HCT116 (cell line): ENCODE results near the gene ANO6. TPM values are rescaled to one million over a fixed set of nuclear protein-coding genes. Genes with fewer than 3 reads are reported as not detected.

Source experiments
- ATAC-seq: fragments of 200-7000 bp; cut with Tn5 transposase; 2 replicates; pipeline ENCODE4 v1.9.1; 2020; ENCODE audit warnings: mild to moderate bottlenecking, moderate library complexity
- BruUV-seq: library from RNA; stranded (reverse); fragments of 400-500 nt; replicated peaks from 2 replicates; lab custom pipeline; 2021; lab: Mats Ljungman, UMichigan
- CTCF ChIA-PET: fragments of 300-600 bp; sonication (Branson Sonifier 250); formaldehyde crosslinking; loops from one replicate; lab custom pipeline; 2021; ENCODE audit warnings: antibody characterized with exemption; lab: Charles Lee
- POLR2A ChIA-PET: fragments of 300-600, 350-600 bp; sonication (Branson Sonifier 250); formaldehyde crosslinking; loops from one replicate; lab custom pipeline; 2021; ENCODE audit warnings: antibody characterized with exemption; lab: Charles Lee
- RAD21 ChIA-PET, 2 experiments: fragments of 300-600 bp; sonication (Branson Sonifier 250); formaldehyde crosslinking; loops; one replicate each; lab custom pipeline; 2023; ENCODE audit warnings: low total read pairs in 2 of 2; ENCODE audit not compliant: uncharacterized antibody in 2 of 2, unreplicated experiment in 2 of 2, low non-redundant PET in 1 of 2; lab: Charles Lee
- DNase-seq: peaks from one replicate; pipeline ENCODE4 v3.0.0-alpha.2; 2010; ENCODE audit warnings: low read depth, low spot score
- H2AFZ ChIP-seq: fragments of 200-600 bp; shearing (Covaris generic), sonication (generic); 2 replicates; pipeline ENCODE4 v1.6.1; 2017; ENCODE audit warnings: low read depth, mixed run types, mixed read lengths, antibody characterized with exemption, low read length; ENCODE audit not compliant: poor library complexity, severe bottlenecking
- H3K27ac ChIP-seq: 2 replicates; pipeline ENCODE4 v1.5.1; 2012; ENCODE audit warnings: low read depth, low read length
- H3K27me3 ChIP-seq: fragments of 200-600 bp; sonication (generic); 2 replicates; pipeline ENCODE4 v1.6.1; 2016; ENCODE audit warnings: mixed run types, low read length, mixed read lengths; ENCODE audit not compliant: insufficient read depth
- H3K36me3 ChIP-seq, 2 experiments: fragments of 200-500 bp in 1 of 2; fragments of 200-600 bp in 1 of 2; sonication (Bioruptor generic) in 1 of 2; sonication (generic) in 1 of 2; 2 replicates each; pipeline versions ENCODE4 v1.5.1 to v1.6.1; 2014 to 2016; ENCODE audit warnings: low read length in 2 of 2, inconsistent platforms in 1 of 2, mixed read lengths in 1 of 2, mixed run types in 1 of 2; ENCODE audit not compliant: insufficient read depth in 2 of 2, control insufficient read depth in 1 of 2
- H3K4me1 ChIP-seq, 2 experiments: fragments of 200-600 bp in 1 of 2; sonication (generic) in 1 of 2; 2 replicates each; pipeline versions ENCODE4 v1.5.1 to v1.6.1; 2012 to 2017; ENCODE audit warnings: low read length in 2 of 2, inconsistent platforms in 1 of 2, mild to moderate bottlenecking in 1 of 2, mixed read lengths in 1 of 2, mixed run types in 1 of 2, moderate library complexity in 1 of 2; ENCODE audit not compliant: insufficient read depth in 2 of 2, control insufficient read depth in 1 of 2
- H3K4me2 ChIP-seq: fragments of 200-600 bp; sonication (generic); 2 replicates; pipeline ENCODE4 v1.6.1; 2017; ENCODE audit warnings: mixed run types, low read length, mixed read lengths
- H3K4me3 ChIP-seq, 2 experiments: fragments of 200-600 bp in 1 of 2; sonication (generic) in 1 of 2; replicated peaks in 1 of 2; 2 replicates each; pipeline ENCODE4 v1.5.1; 2011 to 2016; ENCODE audit warnings: low read length in 2 of 2, control low read depth in 1 of 2, low read depth in 1 of 2, mild to moderate bottlenecking in 1 of 2, mixed read lengths in 1 of 2, mixed run types in 1 of 2
- H3K79me2 ChIP-seq: fragments of 200-600 bp; sonication (generic); 2 replicates; pipeline ENCODE4 v1.6.1; 2017; ENCODE audit warnings: mild to moderate bottlenecking, mixed run types, low read length, moderate library complexity, mixed read lengths; ENCODE audit not compliant: insufficient read depth
- H3K9ac ChIP-seq: fragments of 200-600 bp; sonication (generic); 2 replicates; pipeline ENCODE4 v1.6.1; 2016; ENCODE audit warnings: low read length, mixed read lengths
- H3K9me2 ChIP-seq: fragments of 200-600 bp; sonication (generic), shearing (Covaris generic); 2 replicates; pipeline ENCODE4 v1.6.1; 2017; ENCODE audit warnings: mixed run types, mild to moderate bottlenecking, moderate library complexity; ENCODE audit not compliant: insufficient read depth
- H3K9me3 ChIP-seq, 2 experiments: fragments of 200-500 bp in 1 of 2; fragments of 200-600 bp in 1 of 2; sonication (Bioruptor generic) in 1 of 2; sonication (generic) in 1 of 2; 2 replicates each; pipeline ENCODE4 v1.6.1; 2014 to 2017; ENCODE audit warnings: low read length in 2 of 2, mixed read lengths in 2 of 2, inconsistent platforms in 1 of 2, low read depth in 1 of 2, mild to moderate bottlenecking in 1 of 2, mixed run types in 1 of 2, moderate library complexity in 1 of 2; ENCODE audit not compliant: control insufficient read depth in 1 of 2, insufficient read depth in 1 of 2
- H4K20me1 ChIP-seq: fragments of 200-600 bp; sonication (generic), shearing (Covaris generic); 2 replicates; pipeline ENCODE4 v1.6.1; 2017; ENCODE audit warnings: mixed run types, mild to moderate bottlenecking, moderate library complexity; ENCODE audit not compliant: insufficient read depth
- ATF3 ChIP-seq: IDR thresholded peaks from 2 replicates; pipeline ENCODE4 v1.6.1; 2012
- CEBPB ChIP-seq: IDR thresholded peaks from 2 replicates; pipeline ENCODE4 v1.6.1; 2012; ENCODE audit warnings: low read depth
- CTCF ChIP-seq, 3 experiments: fragments of 200-600 bp in 1 of 3; sonication (generic) in 1 of 3; IDR thresholded peaks in 2 of 3; conservative IDR thresholded peaks in 1 of 3; 2 replicates each; pipeline ENCODE4 v1.5.1; 2012 to 2017; ENCODE audit warnings: low read depth in 2 of 3, low read length in 2 of 3, antibody characterized with exemption in 1 of 3, borderline replicate concordance in 1 of 3, control low read depth in 1 of 3, mild to moderate bottlenecking in 1 of 3, mixed read lengths in 1 of 3, mixed run types in 1 of 3, moderate library complexity in 1 of 3; ENCODE audit not compliant: insufficient read depth in 1 of 3
- ELF1 ChIP-seq: IDR thresholded peaks from 2 replicates; pipeline ENCODE4 v1.6.1; 2012; ENCODE audit warnings: low read depth, borderline replicate concordance
- EZH2 ChIP-seq: fragments of 200-600 bp; sonication (generic); IDR thresholded peaks from 2 replicates; pipeline ENCODE4 v1.6.1; 2017; ENCODE audit warnings: antibody characterized with exemption, mixed run types
- EZH2phosphoT487 ChIP-seq: fragments of 200-600 bp; IDR thresholded peaks from 2 replicates; pipeline ENCODE4 v1.6.1; 2018; ENCODE audit warnings: antibody characterized with exemption, borderline replicate concordance
- FOSL1 ChIP-seq: IDR thresholded peaks from 2 replicates; pipeline ENCODE4 v1.6.1; 2012; ENCODE audit warnings: low read depth
- POLR2AphosphoS5 ChIP-seq: IDR thresholded peaks from 2 replicates; pipeline ENCODE4 v1.6.1; 2011; ENCODE audit warnings: mild to moderate bottlenecking, low read depth, low read length, moderate library complexity
- SP1 ChIP-seq: IDR thresholded peaks from 2 replicates; pipeline ENCODE4 v1.6.1; 2012; ENCODE audit warnings: low read depth
- TCF7L2 ChIP-seq: IDR thresholded peaks from 2 replicates; pipeline ENCODE4 v1.7.0; 2011; ENCODE audit warnings: borderline replicate concordance, inconsistent platforms; ENCODE audit not compliant: insufficient read depth, insufficient read length; ENCODE audit errors: extremely low read depth
- ZFX ChIP-seq: fragments of 450-650 bp; IDR thresholded peaks from 2 replicates; pipeline ENCODE4 v1.6.1; 2017
- intact Hi-C: fragments of 100-400 bp; cut with micrococcal nuclease; formaldehyde crosslinking; loops from 2 replicates; pipeline ENCODE4 v1.10.0; 2022
- total RNA-seq: library from RNA; stranded (reverse); gene quantifications from one replicate; pipeline ENCODE4 v1.2.1, GENCODE V29; 2021; ENCODE audit not compliant: unreplicated experiment

ANO6 gene
- total RNA-seq, 1 experiment from 2014 or later, result 36.7 TPM

- no peak for ATAC-seq
- ChIA-PET POLR2A (no interaction called here), CTCF (interaction anchor here (1.7 kb wide), 1 partner anchor 98 kb away, joined by 4 read pairs; no protein-coding TSS in a partner anchor), RAD21 (no interaction called here)
- no peak overlapping the region for H2AFZ ChIP-seq
- no TSS peak for BruUV-seq
- H3K9me2 ChIP-seq, result no peaks in the 10 kb centered on the region; the same call in 1 of the 2 replicates
- no peaks in the 10 kb centered on the region for H3K36me3 ChIP-seq
- H3K9ac ChIP-seq, result no peak overlapping the region
- no peaks in the 10 kb centered on the region for H3K79me2 ChIP-seq
- no peak for DNase-seq
- H3K27me3 ChIP-seq, result no peaks in the 10 kb centered on the region
- no peaks in the 10 kb centered on the region for H4K20me1 ChIP-seq
- H3K9me3 ChIP-seq, result no peaks in the 10 kb centered on the region
- H3K4me1 ChIP-seq, result no peaks in the 10 kb centered on the region
- intact Hi-C loops, result no loop called here
- H3K27ac ChIP-seq, result no peak overlapping the region
- no peak overlapping the region for H3K4me3 ChIP-seq
- no peak overlapping the region for H3K4me2 ChIP-seq
- no peak for TF ChIP-seq ZFX
- no peak for TF ChIP-seq CEBPB
- no peak for TF ChIP-seq TCF7L2
- no peak for TF ChIP-seq SP1
- TF ChIP-seq CTCF (IDR thresholded peaks at IDR 0.05 in 2 of 3, conservative IDR thresholded peaks at IDR 0.05 in 1 of 3; ENCODE audit: borderline replicate concordance in 1 of 3, insufficient read depth in 1 of 3, low read depth in 2 of 3, low read length in 2 of 3), result no peak
- no peak for TF ChIP-seq ATF3
- TF ChIP-seq, all 23 proteins: peak for 0
Observed at GRCh38 chr12:45446013-45446412, 230.1 kb downstream of the ANO6 start.

GRCh38 chr12:45458238-45458637 is 242.3 kb downstream of the ANO6 start:
- H3K9me3 ChIP-seq, result no peaks in the 10 kb centered on the region
- no peaks in the 10 kb centered on the region for H3K4me1 ChIP-seq
- DNase-seq (no peak), ATAC-seq (no peak)
- no peaks in the 10 kb centered on the region for H3K9me2 ChIP-seq
- BruUV-seq, result no TSS peak
- RAD21 ChIA-PET, result no interaction called here
- no peak overlapping the region for H3K4me2 ChIP-seq
- POLR2A ChIA-PET, result no interaction called here
- H3K79me2 ChIP-seq, result no peaks in the 10 kb centered on the region
- no peaks in the 10 kb centered on the region for H4K20me1 ChIP-seq
- H3K9ac ChIP-seq, result no peak overlapping the region
- no peak overlapping the region for H3K4me3 ChIP-seq
- intact Hi-C loops, result no loop called here
- H3K27me3 ChIP-seq, result no peaks in the 10 kb centered on the region
- no peak overlapping the region for H2AFZ ChIP-seq
- no peak overlapping the region for H3K27ac ChIP-seq
- no peaks in the 10 kb centered on the region for H3K36me3 ChIP-seq
- TF ChIP-seq POLR2AphosphoS5 (no peak), EZH2 (no peak), EZH2phosphoT487 (no peak), TCF7L2 (no peak), ELF1 (no peak), FOSL1 (no peak)
- TF ChIP-seq, all 23 proteins: peak for 0
- CTCF ChIA-PET, result no interaction called here
